Keratinocyte (primary cell): ENCODE measurements around the gene NUTM2E. TPM values are rescaled to one million over a fixed set of nuclear protein-coding genes. Genes with fewer than 3 reads are reported as not detected.
"Not testable (repeated sequence)": the region's sequence is repeated elsewhere in the genome, so short reads cannot be mapped to it uniquely, and the experiment has no call there.

Source experiments
- DNase-seq: peaks from one replicate; pipeline ENCODE4 v3.0.0-alpha.2; 2011; ENCODE audit warnings: low read depth, missing footprints, low spot score
- FAIRE-seq: peaks from 2 replicates; lab custom pipeline; 2011; peaks lifted over from hg19 to GRCh38; lab: Jason Lieb, UNC
- H2AFZ ChIP-seq: 2 replicates; pipeline ENCODE4 v1.6.0; 2012; ENCODE audit warnings: low read length, control low read depth, inconsistent platforms; ENCODE audit not compliant: control insufficient read depth
- H3K27ac ChIP-seq: 2 replicates; pipeline ENCODE4 v1.5.1; 2011; ENCODE audit warnings: low read length; ENCODE audit not compliant: control insufficient read depth, insufficient read depth
- H3K27me3 ChIP-seq: 3 replicates; pipeline ENCODE4 v1.6.0; 2011; ENCODE audit warnings: low read length; ENCODE audit not compliant: control insufficient read depth, insufficient read depth; ENCODE audit errors: extremely low read depth
- H3K36me3 ChIP-seq, 2 experiments: 2 replicates in 1 of 2; 3 replicates in 1 of 2; pipeline ENCODE4 v1.5.1; 2011; ENCODE audit warnings: low read length in 2 of 2, mild to moderate bottlenecking in 1 of 2; ENCODE audit not compliant: control insufficient read depth in 2 of 2, insufficient read depth in 2 of 2; ENCODE audit errors: extremely low read depth in 1 of 2
- H3K4me1 ChIP-seq: 3 replicates; pipeline ENCODE4 v1.5.1; 2011; ENCODE audit warnings: low read length; ENCODE audit not compliant: control insufficient read depth, insufficient read depth; ENCODE audit errors: extremely low read depth
- H3K4me2 ChIP-seq: 3 replicates; pipeline ENCODE4 v1.6.0; 2011; ENCODE audit warnings: low read depth, low read length; ENCODE audit not compliant: control insufficient read depth, insufficient read depth; ENCODE audit errors: extremely low read depth
- H3K4me3 ChIP-seq, 3 experiments: fragments of 200-600 bp in 1 of 3; sonication (generic) in 1 of 3; 2 replicates in 2 of 3; 3 replicates in 1 of 3; pipeline ENCODE4 v1.5.1; 2011 to 2016; ENCODE audit warnings: low read length in 3 of 3, mild to moderate bottlenecking in 3 of 3, control low read depth in 2 of 3, inconsistent platforms in 1 of 3, low read depth in 1 of 3, mixed read lengths in 1 of 3, mixed run types in 1 of 3, moderate library complexity in 1 of 3; ENCODE audit not compliant: control insufficient read depth in 2 of 3, insufficient read depth in 2 of 3; ENCODE audit errors: extremely low read depth in 1 of 3
- H3K79me2 ChIP-seq: 2 replicates; pipeline ENCODE4 v1.6.0; 2012; ENCODE audit warnings: low read length; ENCODE audit not compliant: control insufficient read depth, insufficient read depth
- H3K9ac ChIP-seq: 3 replicates; pipeline ENCODE4 v1.6.0; 2011; ENCODE audit warnings: low read length; ENCODE audit not compliant: control insufficient read depth, insufficient read depth; ENCODE audit errors: extremely low read depth
- H3K9me1 ChIP-seq: 3 replicates; pipeline ENCODE4 v1.6.0; 2011; ENCODE audit warnings: low read length; ENCODE audit not compliant: control insufficient read depth, insufficient read depth; ENCODE audit errors: extremely low read depth
- H3K9me3 ChIP-seq: 2 replicates; pipeline ENCODE4 v1.5.1; 2012; ENCODE audit warnings: low read depth, low read length; ENCODE audit not compliant: control insufficient read depth
- H4K20me1 ChIP-seq: 3 replicates; pipeline ENCODE4 v1.6.0; 2011; ENCODE audit warnings: low read length; ENCODE audit not compliant: control insufficient read depth, insufficient read depth; ENCODE audit errors: extremely low read depth
- dilution Hi-C: fragments of 300-500 bp; cut with MboI; formaldehyde crosslinking; loops from one replicate; pipeline ENCODE4 v1.7.0; 2020; ENCODE audit warnings: low sequenced_read_pairs; ENCODE audit not compliant: extremely low pct_ligation_motif_present
- polyA minus RNA-seq, 3 experiments: library from RNA; depleted of rRNA, polyadenylated mRNA; stranded (reverse); fragments of >200 nt; gene quantifications; 1 replicate in 1 of 3; 2 replicates in 1 of 3; 3 replicates in 1 of 3; pipeline ENCODE4 v1.2.3, GENCODE V29; 2011
- polyA plus RNA-seq, 5 experiments: library from polyadenylated mRNA; depleted of rRNA in 3 of 5; stranded (reverse) in 3 of 5; stranded (forward) in 1 of 5; unstranded in 1 of 5; fragments of >200 nt; gene quantifications; 1 replicate in 1 of 5; 2 replicates in 3 of 5; 3 replicates in 1 of 5; pipeline versions ENCODE4 v1.2.1 to v1.2.3, GENCODE V29; 2011 to 2012; ENCODE audit warnings: missing spikeins in 2 of 5, low read depth in 1 of 5, low replicate concordance in 1 of 5
- TF ChIP-seq, protein P1 (sequence below), 3 experiments: IDR thresholded peaks in 1 of 3; conservative IDR thresholded peaks in 1 of 3; optimal IDR thresholded peaks in 1 of 3; 2 replicates in 2 of 3; 3 replicates in 1 of 3; pipeline versions ENCODE3 to v1.5.1; 2011; ENCODE audit warnings: low read length in 3 of 3, mild to moderate bottlenecking in 3 of 3, moderate library complexity in 2 of 3, control low read depth in 1 of 3, inconsistent platforms in 1 of 3; ENCODE audit not compliant: insufficient read depth in 2 of 3; ENCODE audit errors: extremely low read depth in 1 of 3

The NUTM2E gene, protein sequence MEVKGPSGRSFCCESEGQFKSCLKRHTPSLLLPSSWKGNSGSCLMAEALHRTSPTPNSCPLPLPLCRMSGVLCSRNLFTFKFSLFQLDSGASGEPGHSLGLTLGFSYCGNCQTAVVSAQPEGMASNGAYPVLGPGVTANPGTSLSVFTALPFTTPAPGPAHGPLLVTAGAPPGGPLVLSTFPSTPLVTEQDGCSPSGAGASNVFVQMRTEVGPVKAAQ (N-terminal part only)
- 0.17 to 0.26 TPM (median 0.24 TPM) in 3 replicates for polyA plus RNA-seq
- polyA plus RNA-seq (2011; ENCODE audit: low read depth) = not detected
- 0.07 and 0.13 TPM in 2 replicates for polyA plus RNA-seq (2011; cell fraction: cytosol; rRNA removed)
- 0.29 and 0.39 TPM in 2 replicates for polyA plus RNA-seq (2011; cell fraction: nucleus; rRNA removed)
- 0.07 and 0.32 TPM in 2 replicates for polyA plus RNA-seq (2012; ENCODE audit: low replicate concordance)
- 0.06 to 0.26 TPM in 2 of 3 replicates, not detected in the other for polyA minus RNA-seq
- not detected for polyA minus RNA-seq (2011; cell fraction: cytosol; rRNA and poly(A)+ RNA removed)
- polyA minus RNA-seq (2011; cell fraction: nucleus; rRNA and poly(A)+ RNA removed) = not detected in 2 replicates

GRCh38 chr10:79826496-79827215 is at the start of gene NUTM2E:
TSS of gene NUTM2E (plus strand) at chr10:79826739. CDS start at chr10:79841741, 15,002 bp downstream.
- DNase-seq = not testable (repeated sequence)
- peak within 1 kb of the TSS; percentile 65 for H3K9ac ChIP-seq

DNA sequence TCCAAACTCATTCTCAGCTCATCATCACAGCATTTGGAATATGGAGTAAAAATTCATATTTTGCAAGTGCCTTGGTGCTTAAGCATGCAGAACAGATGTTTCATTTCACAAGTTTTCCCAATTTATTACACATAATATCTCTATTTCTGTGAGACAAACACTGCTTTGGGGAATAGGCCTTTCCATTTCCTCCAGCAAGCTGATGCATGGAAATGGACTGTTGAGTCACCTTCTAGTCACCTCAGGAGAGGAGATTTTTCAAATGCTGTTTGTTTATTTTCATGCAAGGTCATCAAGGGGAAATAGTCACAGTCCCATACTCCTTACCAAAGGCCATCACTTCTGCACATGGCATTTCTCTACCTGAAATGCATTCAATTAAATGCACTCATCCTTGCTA is 48.5 kb upstream of the NUTM2E start:
- H3K36me3 ChIP-seq, FAIRE-seq, H2AFZ ChIP-seq, H3K27ac ChIP-seq, dilution Hi-C loops, H3K4me1 ChIP-seq, DNase-seq, H3K79me2 ChIP-seq, H3K27me3 ChIP-seq, H3K4me2 ChIP-seq, H3K9me1 ChIP-seq, H3K9ac ChIP-seq, H3K9me3 ChIP-seq, H3K4me3 ChIP-seq, H4K20me1 ChIP-seq: not testable (repeated sequence)

More at GRCh38 chr10:79826496-79827215, at the start of gene NUTM2E:
- H3K9me3 ChIP-seq, H3K27me3 ChIP-seq, H4K20me1 ChIP-seq, H3K9me1 ChIP-seq, H3K36me3 ChIP-seq, dilution Hi-C loops, H3K4me1 ChIP-seq, FAIRE-seq: not testable (repeated sequence)
- Histone ChIP-seq H3K27ac (peak within 1 kb of the TSS; percentile 36), H3K4me3 (peak within 1 kb of the TSS; percentile 44 to 54 (median 53)), H2AFZ (peak within 1 kb of the TSS; percentile 60), H3K4me2 (peak within 1 kb of the TSS; percentile 37), H3K79me2 (peaks cover 15% of the 10 kb centered on the region)

- H3K9me1 ChIP-seq, H3K9ac ChIP-seq, H3K79me2 ChIP-seq, H3K27me3 ChIP-seq, dilution Hi-C loops, H3K9me3 ChIP-seq, H3K4me1 ChIP-seq, H3K4me3 ChIP-seq, H3K27ac ChIP-seq, H4K20me1 ChIP-seq, H3K4me2 ChIP-seq, H3K36me3 ChIP-seq, H2AFZ ChIP-seq, FAIRE-seq: not testable (repeated sequence)
- TF ChIP-seq, protein P1, sequence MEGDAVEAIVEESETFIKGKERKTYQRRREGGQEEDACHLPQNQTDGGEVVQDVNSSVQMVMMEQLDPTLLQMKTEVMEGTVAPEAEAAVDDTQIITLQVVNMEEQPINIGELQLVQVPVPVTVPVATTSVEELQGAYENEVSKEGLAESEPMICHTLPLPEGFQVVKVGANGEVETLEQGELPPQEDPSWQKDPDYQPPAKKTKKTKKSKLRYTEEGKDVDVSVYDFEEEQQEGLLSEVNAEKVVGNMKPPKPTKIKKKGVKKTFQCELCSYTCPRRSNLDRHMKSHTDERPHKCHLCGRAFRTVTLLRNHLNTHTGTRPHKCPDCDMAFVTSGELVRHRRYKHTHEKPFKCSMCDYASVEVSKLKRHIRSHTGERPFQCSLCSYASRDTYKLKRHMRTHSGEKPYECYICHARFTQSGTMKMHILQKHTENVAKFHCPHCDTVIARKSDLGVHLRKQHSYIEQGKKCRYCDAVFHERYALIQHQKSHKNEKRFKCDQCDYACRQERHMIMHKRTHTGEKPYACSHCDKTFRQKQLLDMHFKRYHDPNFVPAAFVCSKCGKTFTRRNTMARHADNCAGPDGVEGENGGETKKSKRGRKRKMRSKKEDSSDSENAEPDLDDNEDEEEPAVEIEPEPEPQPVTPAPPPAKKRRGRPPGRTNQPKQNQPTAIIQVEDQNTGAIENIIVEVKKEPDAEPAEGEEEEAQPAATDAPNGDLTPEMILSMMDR (optimal IDR thresholded peaks at IDR 0.05 in 1 of 3, IDR thresholded peaks at IDR 0.05 in 1 of 3, conservative IDR thresholded peaks at IDR 0.05 in 1 of 3; ENCODE audit: extremely low read depth in 1 of 3, insufficient read depth in 2 of 3, low read length in 3 of 3) = peak in 1 of 3 experiments; percentile 50
- peak; percentile 26 for DNase-seq
These were observed 47.1 kb upstream of the NUTM2E start for GRCh38 chr10:79779310-79779938.

DNA sequence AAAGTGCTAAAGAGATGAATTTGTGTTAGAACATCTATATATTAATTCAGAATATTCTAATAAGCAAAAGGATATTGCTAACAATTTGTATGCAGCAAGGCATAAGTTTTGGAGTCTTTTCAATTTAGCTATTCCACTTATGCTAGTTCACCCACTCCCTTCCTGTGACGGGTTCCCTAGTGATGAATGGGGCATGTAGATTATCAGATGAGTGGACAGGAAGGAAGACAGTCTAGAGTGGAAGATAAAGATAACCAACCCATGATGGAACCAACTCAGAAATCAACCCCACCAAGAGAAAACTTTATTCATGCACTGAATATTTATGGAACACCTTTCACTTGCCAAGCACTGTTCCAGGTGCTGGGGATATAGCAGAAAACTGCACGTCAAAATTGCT is 46.5 kb upstream of the NUTM2E start:
- dilution Hi-C loops, H3K79me2 ChIP-seq, H3K27me3 ChIP-seq, H3K4me2 ChIP-seq, H3K9me3 ChIP-seq, H3K4me1 ChIP-seq, H2AFZ ChIP-seq, DNase-seq, H3K9me1 ChIP-seq, H3K27ac ChIP-seq, H3K36me3 ChIP-seq, H3K4me3 ChIP-seq, H4K20me1 ChIP-seq, H3K9ac ChIP-seq, FAIRE-seq: not testable (repeated sequence)
